Nephron (organoid): ENCODE measurements around the gene LRR1.

Source experiments
- H3K27ac Mint-ChIP-seq, 3 experiments: 2 replicates each; pipeline ENCODE4 v1.8.0; 2020; ENCODE audit warnings: mixed read lengths in 3 of 3, mild to moderate bottlenecking in 2 of 3, moderate library complexity in 1 of 3
- H3K27me3 Mint-ChIP-seq: 2 replicates; pipeline ENCODE4 v1.8.0; 2021; ENCODE audit warnings: low read depth, mild to moderate bottlenecking, moderate library complexity, mixed read lengths
- H3K36me3 Mint-ChIP-seq: 2 replicates; pipeline ENCODE4 v1.8.0; 2020; ENCODE audit warnings: low read depth, mixed read lengths
- H3K4me1 Mint-ChIP-seq: 2 replicates; pipeline ENCODE4 v1.8.0; 2020; ENCODE audit warnings: mixed read lengths
- H3K4me3 Mint-ChIP-seq, 3 experiments: 2 replicates each; pipeline ENCODE4 v1.8.0; 2020; ENCODE audit warnings: mild to moderate bottlenecking in 3 of 3, mixed read lengths in 3 of 3, moderate library complexity in 2 of 3
- H3K9me3 Mint-ChIP-seq: 2 replicates; pipeline ENCODE4 v1.8.0; 2020; ENCODE audit warnings: mixed read lengths
- TF ChIP-seq, protein P1 (sequence below), 3 experiments: fragments of 200-600 bp; sonication (generic); IDR thresholded peaks; one replicate each; pipeline ENCODE4 v1.5.0; 2021; ENCODE audit warnings: antibody characterized with exemption in 3 of 3; ENCODE audit not compliant: unreplicated experiment in 3 of 3

The LRR1 gene

DNA sequence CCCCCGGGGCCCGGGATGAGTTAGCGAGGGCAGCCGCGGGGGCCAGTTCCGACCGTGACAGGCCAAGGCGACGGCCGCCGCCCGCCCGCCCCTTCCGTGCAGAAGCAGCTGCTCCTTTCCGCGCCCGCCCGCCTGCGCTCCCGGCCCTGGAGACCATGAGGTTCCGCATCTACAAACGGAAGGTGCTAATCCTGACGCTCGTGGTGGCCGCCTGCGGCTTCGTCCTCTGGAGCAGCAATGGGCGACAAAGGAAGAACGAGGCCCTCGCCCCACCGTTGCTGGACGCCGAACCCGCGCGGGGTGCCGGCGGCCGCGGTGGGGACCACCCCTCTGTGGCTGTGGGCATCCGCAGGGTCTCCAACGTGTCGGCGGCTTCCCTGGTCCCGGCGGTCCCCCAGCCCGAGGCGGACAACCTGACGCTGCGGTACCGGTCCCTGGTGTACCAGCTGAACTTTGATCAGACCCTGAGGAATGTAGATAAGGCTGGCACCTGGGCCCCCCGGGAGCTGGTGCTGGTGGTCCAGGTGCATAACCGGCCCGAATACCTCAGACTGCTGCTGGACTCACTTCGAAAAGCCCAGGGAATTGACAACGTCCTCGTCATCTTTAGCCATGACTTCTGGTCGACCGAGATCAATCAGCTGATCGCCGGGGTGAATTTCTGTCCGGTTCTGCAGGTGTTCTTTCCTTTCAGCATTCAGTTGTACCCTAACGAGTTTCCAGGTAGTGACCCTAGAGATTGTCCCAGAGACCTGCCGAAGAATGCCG, 22.6 kb downstream of the LRR1 start:
- H3K4me1 Mint-ChIP-seq, result peaks cover 37% of the 10 kb centered on the region
- peaks cover 30% of the 10 kb centered on the region for H3K36me3 Mint-ChIP-seq
- peak overlapping the region; percentile 96 to 98 (median 98) for H3K4me3 Mint-ChIP-seq
- peak overlapping the region; percentile 99 to 100 (median 100) for H3K27ac Mint-ChIP-seq
- no peaks in the 10 kb centered on the region for H3K27me3 Mint-ChIP-seq
- no peaks in the 10 kb centered on the region for H3K9me3 Mint-ChIP-seq
- TF ChIP-seq, protein P1, sequence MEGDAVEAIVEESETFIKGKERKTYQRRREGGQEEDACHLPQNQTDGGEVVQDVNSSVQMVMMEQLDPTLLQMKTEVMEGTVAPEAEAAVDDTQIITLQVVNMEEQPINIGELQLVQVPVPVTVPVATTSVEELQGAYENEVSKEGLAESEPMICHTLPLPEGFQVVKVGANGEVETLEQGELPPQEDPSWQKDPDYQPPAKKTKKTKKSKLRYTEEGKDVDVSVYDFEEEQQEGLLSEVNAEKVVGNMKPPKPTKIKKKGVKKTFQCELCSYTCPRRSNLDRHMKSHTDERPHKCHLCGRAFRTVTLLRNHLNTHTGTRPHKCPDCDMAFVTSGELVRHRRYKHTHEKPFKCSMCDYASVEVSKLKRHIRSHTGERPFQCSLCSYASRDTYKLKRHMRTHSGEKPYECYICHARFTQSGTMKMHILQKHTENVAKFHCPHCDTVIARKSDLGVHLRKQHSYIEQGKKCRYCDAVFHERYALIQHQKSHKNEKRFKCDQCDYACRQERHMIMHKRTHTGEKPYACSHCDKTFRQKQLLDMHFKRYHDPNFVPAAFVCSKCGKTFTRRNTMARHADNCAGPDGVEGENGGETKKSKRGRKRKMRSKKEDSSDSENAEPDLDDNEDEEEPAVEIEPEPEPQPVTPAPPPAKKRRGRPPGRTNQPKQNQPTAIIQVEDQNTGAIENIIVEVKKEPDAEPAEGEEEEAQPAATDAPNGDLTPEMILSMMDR (IDR thresholded peaks at IDR 0.05; ENCODE audit: unreplicated experiment in 3 of 3), result peak in 1 of 3 experiments; percentile 23

DNA sequence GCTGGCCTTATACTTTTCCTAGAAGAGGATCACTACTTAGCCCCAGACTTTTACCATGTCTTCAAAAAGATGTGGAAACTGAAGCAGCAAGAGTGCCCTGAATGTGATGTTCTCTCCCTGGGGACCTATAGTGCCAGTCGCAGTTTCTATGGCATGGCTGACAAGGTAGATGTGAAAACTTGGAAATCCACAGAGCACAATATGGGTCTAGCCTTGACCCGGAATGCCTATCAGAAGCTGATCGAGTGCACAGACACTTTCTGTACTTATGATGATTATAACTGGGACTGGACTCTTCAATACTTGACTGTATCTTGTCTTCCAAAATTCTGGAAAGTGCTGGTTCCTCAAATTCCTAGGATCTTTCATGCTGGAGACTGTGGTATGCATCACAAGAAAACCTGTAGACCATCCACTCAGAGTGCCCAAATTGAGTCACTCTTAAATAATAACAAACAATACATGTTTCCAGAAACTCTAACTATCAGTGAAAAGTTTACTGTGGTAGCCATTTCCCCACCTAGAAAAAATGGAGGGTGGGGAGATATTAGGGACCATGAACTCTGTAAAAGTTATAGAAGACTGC, 23.4 kb downstream of the LRR1 start:
- peaks cover 27% of the 10 kb centered on the region for H3K36me3 Mint-ChIP-seq
- no peaks in the 10 kb centered on the region for H3K27me3 Mint-ChIP-seq
- TF ChIP-seq, protein P1 (IDR thresholded peaks at IDR 0.05; ENCODE audit: unreplicated experiment in 3 of 3), result no peak
- H3K4me3 Mint-ChIP-seq, result peak overlapping the region; percentile 96 to 98 (median 98)
- H3K4me1 Mint-ChIP-seq, result peaks cover 37% of the 10 kb centered on the region
- peak overlapping the region; percentile 35 to 74 (median 47) for H3K27ac Mint-ChIP-seq
- no peaks in the 10 kb centered on the region for H3K9me3 Mint-ChIP-seq

GRCh38 chr14:49623387-49623786, 24.6 kb downstream of the LRR1 start:
- Mint-ChIP-seq H3K27ac (no peak overlapping the region), H3K36me3 (peaks cover 20% of the 10 kb centered on the region), H3K27me3 (no peaks in the 10 kb centered on the region), H3K4me3 (peak overlapping the region in 1 of 3 experiments; percentile 56), H3K9me3 (no peaks in the 10 kb centered on the region), H3K4me1 (peaks cover 29% of the 10 kb centered on the region)
- TF ChIP-seq, protein P1 (IDR thresholded peaks at IDR 0.05; ENCODE audit: unreplicated experiment in 3 of 3), result no peak

GRCh38 chr14:49623941-49624839, 25.4 kb downstream of the LRR1 start:
- H3K9me3 Mint-ChIP-seq, result no peaks in the 10 kb centered on the region
- H3K4me1 Mint-ChIP-seq, result peaks cover 26% of the 10 kb centered on the region
- TF ChIP-seq, protein P1 (IDR thresholded peaks at IDR 0.05; ENCODE audit: unreplicated experiment in 3 of 3), result no peak

GRCh38 chr14:49633640-49634546, 35.2 kb downstream of the LRR1 start:
- H3K27me3 Mint-ChIP-seq, result no peaks in the 10 kb centered on the region
- TF ChIP-seq, protein P1 (IDR thresholded peaks at IDR 0.05; ENCODE audit: unreplicated experiment in 3 of 3), result peak; percentile 78 to 94 (median 85)
- no peaks in the 10 kb centered on the region for H3K9me3 Mint-ChIP-seq
- peak overlapping the region; percentile 95 to 97 (median 97) for H3K27ac Mint-ChIP-seq
- peaks cover 39% of the 10 kb centered on the region for H3K4me1 Mint-ChIP-seq
- H3K36me3 Mint-ChIP-seq, result peaks cover 27% of the 10 kb centered on the region
- H3K4me3 Mint-ChIP-seq, result peak overlapping the region; percentile 94 to 98 (median 94)

More at GRCh38 chr14:49623941-49624839, 25.4 kb downstream of the LRR1 start:
- H3K27ac Mint-ChIP-seq, result no peak overlapping the region
- H3K27me3 Mint-ChIP-seq, result no peaks in the 10 kb centered on the region
- peak overlapping the region in 1 of 3 experiments; percentile 24 for H3K4me3 Mint-ChIP-seq
- H3K36me3 Mint-ChIP-seq, result peaks cover 14% of the 10 kb centered on the region
